ENCODE data around the gene TET3.

TET3 gene

GRCh38 chr2:73963385-73964120, 21.2 kb upstream of the TET3 start:
- in situ Hi-C loops (cut with MboI; ENCODE audit: low sequenced_read_pairs) = no loop called here

- in situ Hi-C loops (cut with MboI; ENCODE audit: low sequenced_read_pairs) = no loop called here
Observed at GRCh38 chr2:73964223-73964622, 20.5 kb upstream of the TET3 start.

- in situ Hi-C loops (cut with MboI; ENCODE audit: low sequenced_read_pairs) = no loop called here
Observed at GRCh38 chr2:73965053-73965452, 19.7 kb upstream of the TET3 start.

GRCh38 chr2:73968357-73968937, 16.3 kb upstream of the TET3 start:
- in situ Hi-C loops (cut with MboI; ENCODE audit: low sequenced_read_pairs) = no loop called here

GRCh38 chr2:73969356-73969755, 15.4 kb upstream of the TET3 start:
- in situ Hi-C loops (cut with MboI; ENCODE audit: low sequenced_read_pairs) = no loop called here

GRCh38 chr2:73970141-73970803, 14.4 kb upstream of the TET3 start:
- in situ Hi-C loops (cut with MboI; ENCODE audit: low sequenced_read_pairs) = no loop called here

- in situ Hi-C loops (cut with MboI; ENCODE audit: low sequenced_read_pairs) = no loop called here
Observed at GRCh38 chr2:73970850-73971471, 13.7 kb upstream of the TET3 start.

GRCh38 chr2:73971722-73972121, 13.0 kb upstream of the TET3 start:
- in situ Hi-C loops (cut with MboI; ENCODE audit: low sequenced_read_pairs) = no loop called here

GRCh38 chr2:73972846-73973245, 11.9 kb upstream of the TET3 start:
- in situ Hi-C loops (cut with MboI; ENCODE audit: low sequenced_read_pairs) = no loop called here

GRCh38 chr2:73975731-73976130, 9.0 kb upstream of the TET3 start:
- in situ Hi-C loops (cut with MboI; ENCODE audit: low sequenced_read_pairs) = no loop called here

GRCh38 chr2:73976803-73977202, 7.9 kb upstream of the TET3 start:
- in situ Hi-C loops (cut with MboI; ENCODE audit: low sequenced_read_pairs) = no loop called here

GRCh38 chr2:73977466-73977865, 7.2 kb upstream of the TET3 start:
- in situ Hi-C loops (cut with MboI; ENCODE audit: low sequenced_read_pairs) = no loop called here

- in situ Hi-C loops (cut with MboI; ENCODE audit: low sequenced_read_pairs) = no loop called here
Observed at GRCh38 chr2:73979021-73979420, 5.7 kb upstream of the TET3 start.

GRCh38 chr2:73979686-73980085, 5.0 kb upstream of the TET3 start:
- in situ Hi-C loops (cut with MboI; ENCODE audit: low sequenced_read_pairs) = no loop called here

- in situ Hi-C loops (cut with MboI; ENCODE audit: low sequenced_read_pairs) = no loop called here
Observed at GRCh38 chr2:73980566-73980965, 4.1 kb upstream of the TET3 start.

GRCh38 chr2:73981081-73982001, 3.4 kb upstream of the TET3 start:
- in situ Hi-C loops (cut with MboI; ENCODE audit: low sequenced_read_pairs) = no loop called here

- in situ Hi-C loops (cut with MboI; ENCODE audit: low sequenced_read_pairs) = no loop called here
Observed at GRCh38 chr2:73982140-73982617, 2.5 kb upstream of the TET3 start.

- in situ Hi-C loops (cut with MboI; ENCODE audit: low sequenced_read_pairs) = no loop called here
Observed at GRCh38 chr2:73983322-73984202, 1.1 kb upstream of the TET3 start.

GRCh38 chr2:73984922-73985307, 205 bp downstream of the TET3 start:
- in situ Hi-C loops (cut with MboI; ENCODE audit: low sequenced_read_pairs) = no loop called here
